HEK293T (cell line): ENCODE measurements around the gene MAP3K20.
"Not testable (repeated sequence)": the region's sequence is repeated elsewhere in the genome, so short reads cannot be mapped to it uniquely, and the experiment has no call there.

Experiments used
- CTCF ChIA-PET: fragments of 350-600 bp; formaldehyde crosslinking; extraction: SDS; loops from one replicate; lab custom pipeline; 2021; ENCODE audit warnings: antibody characterized with exemption, inconsistent platforms; lab: Yijun Ruan, JAX
- POLR2A ChIA-PET: fragments of 350-600 bp; formaldehyde crosslinking; extraction: SDS; loops from one replicate; lab custom pipeline; 2020; ENCODE audit warnings: antibody characterized with exemption, inconsistent platforms; lab: Yijun Ruan, JAX
- DNase-seq: peaks from one replicate; pipeline ENCODE4 v3.0.0; 2012; ENCODE audit warnings: mixed read lengths; ENCODE audit errors: extremely low spot score
- ARNT ChIP-seq: fragments of 450-650 bp; IDR thresholded peaks from 2 replicates; pipeline ENCODE4 v1.6.1; 2017; ENCODE audit warnings: mild to moderate bottlenecking
- BHLHE40 ChIP-seq: fragments of 450-650 bp; IDR thresholded peaks from 2 replicates; pipeline ENCODE4 v1.6.1; 2016; ENCODE audit warnings: mild to moderate bottlenecking, moderate library complexity, borderline replicate concordance
- CTBP1 ChIP-seq: fragments of 450-650 bp; IDR thresholded peaks from 2 replicates; pipeline ENCODE4 v1.6.1; 2016; ENCODE audit warnings: borderline replicate concordance
- ELF4 ChIP-seq: fragments of 450-650 bp; IDR thresholded peaks from 2 replicates; pipeline ENCODE4 v1.6.1; 2017; ENCODE audit warnings: antibody characterized with exemption
- FOXA1 ChIP-seq: fragments of 450-650 bp; IDR thresholded peaks from 2 replicates; pipeline ENCODE4 v1.6.1; 2016; ENCODE audit warnings: mild to moderate bottlenecking
- FOXK2 ChIP-seq: fragments of 450-650 bp; IDR thresholded peaks from 2 replicates; pipeline ENCODE4 v1.6.1; 2016; ENCODE audit warnings: mild to moderate bottlenecking
- FOXM1 ChIP-seq: fragments of 450-650 bp; IDR thresholded peaks from 2 replicates; pipeline ENCODE4 v1.6.1; 2017; ENCODE audit warnings: mild to moderate bottlenecking, borderline replicate concordance
- HDGF ChIP-seq: fragments of 450-650 bp; IDR thresholded peaks from 2 replicates; pipeline ENCODE4 v1.6.1; 2017; ENCODE audit warnings: antibody characterized with exemption, borderline replicate concordance
- L3MBTL2 ChIP-seq: fragments of 450-650 bp; conservative IDR thresholded peaks from 2 replicates; pipeline ENCODE4 v1.6.1; 2016; ENCODE audit warnings: mild to moderate bottlenecking
- LEF1 ChIP-seq: fragments of 450-650 bp; IDR thresholded peaks from 2 replicates; pipeline ENCODE4 v1.6.1; 2017; ENCODE audit warnings: mild to moderate bottlenecking, borderline replicate concordance
- NFRKB ChIP-seq: fragments of 450-650 bp; IDR thresholded peaks from 2 replicates; pipeline ENCODE4 v1.6.1; 2016; ENCODE audit warnings: mild to moderate bottlenecking, moderate library complexity
- PKNOX1 ChIP-seq: fragments of 450-650 bp; IDR thresholded peaks from 2 replicates; pipeline ENCODE4 v1.6.1; 2016
- SP1 ChIP-seq: fragments of 450-650 bp; IDR thresholded peaks from 2 replicates; pipeline ENCODE4 v1.6.1; 2017
- SUZ12 ChIP-seq: fragments of 450-650 bp; IDR thresholded peaks from 2 replicates; pipeline ENCODE4 v1.6.1; 2016; ENCODE audit warnings: mild to moderate bottlenecking
- TARDBP ChIP-seq: fragments of 450-650 bp; IDR thresholded peaks from 2 replicates; pipeline ENCODE4 v1.6.1; 2016
- ZNF384 ChIP-seq: fragments of 450-650 bp; IDR thresholded peaks from 2 replicates; pipeline ENCODE4 v1.6.1; 2016

Gene MAP3K20

GRCh38 chr2:173126819-173127218, 51.2 kb downstream of the MAP3K20 start:
- no peak for DNase-seq
- CTCF ChIA-PET, result interaction anchor here (0.9 kb wide), 1 partner anchor 10 kb away, joined by 3 read pairs; no protein-coding TSS in a partner anchor

DNA sequence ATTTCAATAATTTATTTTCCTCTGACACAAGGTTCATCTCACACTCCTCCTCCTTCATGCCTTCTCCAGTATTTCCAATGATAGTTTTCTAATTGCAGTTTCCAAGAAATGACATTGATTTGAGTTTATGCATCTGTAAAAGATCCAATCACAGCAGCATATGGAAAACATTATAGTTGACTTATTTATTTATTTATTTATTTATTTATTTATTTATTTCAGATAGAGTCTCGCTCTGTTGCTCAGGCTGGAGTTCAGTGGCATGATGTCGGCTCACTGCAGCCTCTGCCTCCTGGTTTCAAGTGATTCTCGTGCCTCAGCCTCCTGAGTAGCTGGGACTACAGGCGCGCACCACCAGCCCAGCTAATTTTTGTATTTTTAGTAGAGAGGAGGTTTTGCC, 52.5 kb downstream of the MAP3K20 start:
- CTCF ChIA-PET, result interaction anchor here (0.7 kb wide), 1 partner anchor 78 kb away, joined by 4 read pairs; no protein-coding TSS in a partner anchor
- POLR2A ChIA-PET, DNase-seq: not testable (repeated sequence)

More at GRCh38 chr2:173126819-173127218, 51.2 kb downstream of the MAP3K20 start:
- POLR2A ChIA-PET, result no interaction called here
- TF ChIP-seq FOXA1 (no peak), ELF4 (no peak), FOXM1 (no peak), SUZ12 (no peak), SP1 (no peak), BHLHE40 (no peak), FOXK2 (no peak), ARNT (no peak), LEF1 (no peak), CTBP1 (no peak), ZNF384 (no peak)

DNA sequence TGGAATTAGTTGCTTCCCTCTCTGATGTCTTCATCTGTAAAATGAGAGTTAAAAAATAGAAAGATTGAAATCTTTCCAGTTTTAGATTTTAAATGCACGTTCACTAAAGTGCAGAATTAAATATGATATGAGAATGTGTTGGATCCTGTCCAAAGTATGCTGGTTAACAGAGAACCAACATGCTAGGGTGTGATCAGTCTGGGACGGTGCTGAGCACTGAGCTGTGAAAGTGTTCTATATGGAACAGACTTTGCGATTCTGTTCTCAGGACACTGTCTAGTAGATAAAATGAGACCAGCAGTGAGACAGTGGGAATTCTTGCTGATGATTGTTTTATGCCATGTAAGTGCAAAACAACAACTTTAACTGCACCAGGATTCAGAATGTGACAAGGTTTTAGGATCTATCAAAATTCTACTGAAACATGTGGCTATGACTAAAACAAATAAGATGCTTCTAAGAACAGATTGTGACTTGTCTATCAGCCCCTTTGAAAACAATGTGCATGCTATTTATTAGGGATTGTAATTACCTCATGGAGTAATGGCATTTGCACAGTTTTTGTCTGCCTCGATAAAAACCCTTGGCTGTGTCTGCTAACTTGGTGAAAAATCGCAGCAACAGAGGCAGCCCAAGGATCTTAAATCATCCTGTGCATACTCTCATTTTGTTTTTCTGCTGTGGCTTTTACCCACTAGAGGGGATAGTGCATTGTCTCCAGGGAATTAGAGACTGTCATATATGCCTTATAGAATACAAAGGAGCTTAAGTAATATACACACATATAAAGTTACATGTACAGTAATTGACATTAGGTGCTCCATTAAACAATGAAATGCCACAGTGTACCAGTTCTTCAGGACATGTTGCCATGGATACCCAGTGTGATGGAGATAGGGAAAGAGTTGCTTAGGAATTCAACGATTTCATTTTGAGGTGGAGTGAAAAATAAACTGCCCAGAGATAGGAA, 55.1 kb downstream of the MAP3K20 start:
- ChIA-PET CTCF (no interaction called here), POLR2A (no interaction called here)
- no peak for TF ChIP-seq L3MBTL2
- no peak for TF ChIP-seq BHLHE40
- no peak for TF ChIP-seq LEF1
- no peak for TF ChIP-seq ELF4
- no peak for TF ChIP-seq ARNT
- no peak for TF ChIP-seq FOXA1
- TF ChIP-seq ZNF384, result no peak
- no peak for TF ChIP-seq NFRKB
- no peak for TF ChIP-seq SP1
- no peak for TF ChIP-seq TARDBP
- TF ChIP-seq HDGF, result no peak
- no peak for TF ChIP-seq FOXM1
- no peak for TF ChIP-seq SUZ12
- no peak for TF ChIP-seq PKNOX1
- no peak for TF ChIP-seq CTBP1
- TF ChIP-seq FOXK2, result no peak
- no peak for DNase-seq

DNA sequence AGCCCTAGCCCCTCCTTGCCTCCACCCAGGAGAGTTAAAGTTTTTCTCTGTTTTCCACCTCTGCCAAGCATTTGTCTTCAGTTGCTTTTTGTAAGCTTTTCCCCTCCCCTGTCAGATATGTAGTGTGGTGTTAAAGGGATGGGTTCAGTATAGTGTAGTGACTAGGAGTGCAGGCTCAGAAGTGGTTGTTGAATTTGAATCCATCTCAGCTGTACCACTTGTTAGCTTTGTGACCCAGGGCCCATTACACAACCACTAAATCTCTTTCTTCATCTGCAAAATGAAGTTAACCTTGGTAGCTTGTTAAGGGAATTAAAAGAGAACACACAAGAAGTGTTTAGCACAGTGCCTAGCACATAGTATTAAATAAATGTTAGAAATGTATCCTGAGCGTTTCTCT, 56.9 kb downstream of the MAP3K20 start:
- no peak for DNase-seq
- ChIA-PET POLR2A (no interaction called here), CTCF (no interaction called here)
- TF ChIP-seq CTBP1 (no peak), SP1 (no peak), ELF4 (no peak), ZNF384 (no peak), NFRKB (no peak), TARDBP (no peak), LEF1 (no peak), FOXK2 (no peak)

DNA sequence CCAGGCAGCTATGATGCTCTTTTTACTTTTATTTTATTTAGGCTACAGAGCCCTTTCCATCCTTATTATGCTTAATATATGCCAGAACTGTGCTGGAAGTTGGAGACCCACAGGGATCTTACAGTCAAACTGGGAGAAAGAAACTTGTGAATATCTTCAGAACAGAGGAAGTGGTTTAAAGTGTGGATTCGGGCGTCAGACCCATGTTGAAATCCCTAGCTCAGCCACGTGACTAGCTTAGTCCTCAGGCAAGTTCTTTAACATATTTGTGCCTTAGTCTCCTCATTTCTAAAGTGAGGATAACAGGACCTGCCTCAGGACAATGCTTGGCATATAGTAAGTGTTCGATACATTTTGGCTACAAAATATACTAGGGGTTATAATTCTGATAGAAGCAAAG, 59.1 kb downstream of the MAP3K20 start:
- POLR2A ChIA-PET, result no interaction called here

GRCh38 chr2:173136067-173136466, 60.4 kb downstream of the MAP3K20 start:
- no peak for TF ChIP-seq ELF4
- TF ChIP-seq ARNT, result no peak
- TF ChIP-seq TARDBP, result no peak
- no peak for TF ChIP-seq SUZ12
- TF ChIP-seq HDGF, result no peak
- TF ChIP-seq FOXK2, result no peak
- no peak for TF ChIP-seq FOXA1
- no peak for TF ChIP-seq PKNOX1
- no peak for TF ChIP-seq FOXM1
- no peak for TF ChIP-seq LEF1
- TF ChIP-seq NFRKB, result no peak
- no peak for TF ChIP-seq BHLHE40
- TF ChIP-seq ZNF384, result no peak
- no peak for TF ChIP-seq CTBP1
- TF ChIP-seq SP1, result no peak
- no peak for TF ChIP-seq L3MBTL2
- no peak for DNase-seq
- ChIA-PET POLR2A (no interaction called here), CTCF (no interaction called here)

More for the DNA sequence above, 59.1 kb downstream of the MAP3K20 start:
- TF ChIP-seq ZNF384, result no peak
- TF ChIP-seq LEF1, result no peak
- no peak for TF ChIP-seq CTBP1
- TF ChIP-seq FOXM1, result no peak
- CTCF ChIA-PET, result interaction anchor here (1.1 kb wide), 1 partner anchor 10 kb away, joined by 3 read pairs; no protein-coding TSS in a partner anchor
- no peak for DNase-seq
